OCI-LY3 (cell line): Measurements from ENCODE around the gene S100A10.

Experiments used
- H2AFZ ChIP-seq: fragments of 200-600, 300-600 bp; shearing (Covaris generic); 2 replicates; pipeline ENCODE4 v1.6.0; 2014; ENCODE audit warnings: antibody characterized with exemption, low read depth, low read length
- H3K27ac ChIP-seq: fragments of 200-600, 300-600 bp; sonication (generic); 2 replicates; pipeline ENCODE4 v1.5.1; 2014; ENCODE audit warnings: mild to moderate bottlenecking, low read length, moderate library complexity, mixed read lengths
- H3K27me3 ChIP-seq: fragments of 200-600, 300-600 bp; sonication (generic); 2 replicates; pipeline ENCODE4 v1.6.1; 2014; ENCODE audit warnings: low read depth, low read length, mixed read lengths
- H3K36me3 ChIP-seq: fragments of 200-600, 300-600 bp; sonication (generic); replicated peaks from 2 replicates; pipeline ENCODE3; 2014; ENCODE audit warnings: low read depth, low read length, mixed read lengths
- H3K4me1 ChIP-seq: fragments of 300-600, 200-600 bp; sonication (generic); 2 replicates; pipeline ENCODE4 v1.6.1; 2014; ENCODE audit warnings: low read length, mixed read lengths
- H3K4me2 ChIP-seq: fragments of 200-600, 300-600 bp; sonication (generic); 2 replicates; pipeline ENCODE4 v1.6.1; 2014; ENCODE audit warnings: low read length, mixed read lengths
- H3K4me3 ChIP-seq: fragments of 300-600, 200-600 bp; sonication (generic); 2 replicates; pipeline ENCODE4 v1.5.1; 2014; ENCODE audit warnings: antibody characterized with exemption, mild to moderate bottlenecking, low read length, moderate library complexity
- H3K79me2 ChIP-seq: fragments of 300-600, 200-600 bp; shearing (Covaris generic); 2 replicates; pipeline ENCODE4 v1.6.1; 2014; ENCODE audit warnings: mild to moderate bottlenecking, low read length, mixed read lengths
- H3K9ac ChIP-seq: fragments of 300-600, 200-600 bp; shearing (Covaris generic); 2 replicates; pipeline ENCODE4 v1.6.0; 2014; ENCODE audit warnings: mild to moderate bottlenecking, low read length, moderate library complexity
- H3K9me3 ChIP-seq: fragments of 200-600, 300-600 bp; shearing (Covaris generic); 2 replicates; pipeline ENCODE4 v1.6.1; 2014; ENCODE audit warnings: low read length, mixed read lengths; ENCODE audit not compliant: insufficient read depth
- H4K20me1 ChIP-seq: fragments of 200-600, 300-600 bp; sonication (generic); 2 replicates; pipeline ENCODE4 v1.6.1; 2016; ENCODE audit warnings: low read length, mixed read lengths; ENCODE audit not compliant: insufficient read depth
- CTCF ChIP-seq: fragments of 200-600, 300-600 bp; sonication (generic); IDR thresholded peaks from 2 replicates; pipeline ENCODE4 v1.5.1; 2014; ENCODE audit warnings: antibody characterized with exemption, low read length, low read depth
- EZH2phosphoT487 ChIP-seq: fragments of 200-600 bp; shearing (Covaris generic); IDR thresholded peaks from 2 replicates; pipeline ENCODE4 v1.6.1; 2018; ENCODE audit warnings: antibody characterized with exemption, mixed run types, low read depth

S100A10 gene

GRCh38 chr1:151940541-151940940 lies 53.1 kb downstream of the S100A10 start:
- peaks cover 19% of the 10 kb centered on the region for H3K4me1 ChIP-seq

GRCh38 chr1:151939779-151940178 lies 53.9 kb downstream of the S100A10 start:
- H3K27ac ChIP-seq = no peak overlapping the region
- H3K27me3 ChIP-seq = no peaks in the 10 kb centered on the region
- no peak overlapping the region for H3K4me2 ChIP-seq
- no peaks in the 10 kb centered on the region for H3K9me3 ChIP-seq
- H3K9ac ChIP-seq = no peak overlapping the region
- H3K79me2 ChIP-seq = no peaks in the 10 kb centered on the region
- H3K4me1 ChIP-seq = peaks cover 23% of the 10 kb centered on the region
- no peak for TF ChIP-seq EZH2phosphoT487
- TF ChIP-seq CTCF = no peak
- no peaks in the 10 kb centered on the region for H4K20me1 ChIP-seq
- H3K4me3 ChIP-seq = no peak overlapping the region
- H3K36me3 ChIP-seq = no peaks in the 10 kb centered on the region
- no peak overlapping the region for H2AFZ ChIP-seq

More at GRCh38 chr1:151940541-151940940, 53.1 kb downstream of the S100A10 start:
- H3K9ac ChIP-seq = no peak overlapping the region
- no peaks in the 10 kb centered on the region for H3K27me3 ChIP-seq
- H3K36me3 ChIP-seq = no peaks in the 10 kb centered on the region
- no peaks in the 10 kb centered on the region for H3K79me2 ChIP-seq
- no peaks in the 10 kb centered on the region for H4K20me1 ChIP-seq
- no peak overlapping the region for H3K4me3 ChIP-seq
- H3K4me2 ChIP-seq = no peak overlapping the region
- H3K9me3 ChIP-seq = no peaks in the 10 kb centered on the region
- TF ChIP-seq CTCF = no peak
- TF ChIP-seq EZH2phosphoT487 = no peak
- H3K27ac ChIP-seq = no peak overlapping the region
- H2AFZ ChIP-seq = no peak overlapping the region

GRCh38 chr1:151939141-151939540 lies 54.5 kb downstream of the S100A10 start:
- Histone ChIP-seq H3K9ac (no peak overlapping the region), H3K4me3 (no peak overlapping the region), H3K27me3 (no peaks in the 10 kb centered on the region), H3K27ac (no peak overlapping the region), H3K36me3 (no peaks in the 10 kb centered on the region), H4K20me1 (no peaks in the 10 kb centered on the region), H3K9me3 (no peaks in the 10 kb centered on the region), H2AFZ (no peak overlapping the region), H3K79me2 (no peaks in the 10 kb centered on the region), H3K4me2 (no peak overlapping the region), H3K4me1 (peaks cover 30% of the 10 kb centered on the region)
- no peak for TF ChIP-seq EZH2phosphoT487

- Histone ChIP-seq H3K36me3 (no peaks in the 10 kb centered on the region), H2AFZ (peak overlapping the region; percentile 62; the same call in 1 of the 2 replicates), H3K27me3 (no peaks in the 10 kb centered on the region), H3K27ac (no peak overlapping the region), H3K9ac (no peak overlapping the region), H3K79me2 (no peaks in the 10 kb centered on the region), H3K4me1 (peaks cover 36% of the 10 kb centered on the region), H3K4me2 (0 out of 2 replicates have a peak overlapping the region, but pooled peaks have one; percentile 4), H3K4me3 (no peak overlapping the region), H4K20me1 (no peaks in the 10 kb centered on the region), H3K9me3 (no peaks in the 10 kb centered on the region)
- TF ChIP-seq CTCF = no peak
- no peak for TF ChIP-seq EZH2phosphoT487
These were observed 57.0 kb downstream of the S100A10 start for GRCh38 chr1:151936653-151937052.
